ENCODE measurements around the gene RBM5. TPM values are rescaled to one million over a fixed set of nuclear protein-coding genes. Genes with fewer than 3 reads are reported as not detected.

The RBM5 gene
- 144 and 173 TPM in 2 replicates for total RNA-seq (2014; rRNA removed; shearing (Covaris generic))

DNA sequence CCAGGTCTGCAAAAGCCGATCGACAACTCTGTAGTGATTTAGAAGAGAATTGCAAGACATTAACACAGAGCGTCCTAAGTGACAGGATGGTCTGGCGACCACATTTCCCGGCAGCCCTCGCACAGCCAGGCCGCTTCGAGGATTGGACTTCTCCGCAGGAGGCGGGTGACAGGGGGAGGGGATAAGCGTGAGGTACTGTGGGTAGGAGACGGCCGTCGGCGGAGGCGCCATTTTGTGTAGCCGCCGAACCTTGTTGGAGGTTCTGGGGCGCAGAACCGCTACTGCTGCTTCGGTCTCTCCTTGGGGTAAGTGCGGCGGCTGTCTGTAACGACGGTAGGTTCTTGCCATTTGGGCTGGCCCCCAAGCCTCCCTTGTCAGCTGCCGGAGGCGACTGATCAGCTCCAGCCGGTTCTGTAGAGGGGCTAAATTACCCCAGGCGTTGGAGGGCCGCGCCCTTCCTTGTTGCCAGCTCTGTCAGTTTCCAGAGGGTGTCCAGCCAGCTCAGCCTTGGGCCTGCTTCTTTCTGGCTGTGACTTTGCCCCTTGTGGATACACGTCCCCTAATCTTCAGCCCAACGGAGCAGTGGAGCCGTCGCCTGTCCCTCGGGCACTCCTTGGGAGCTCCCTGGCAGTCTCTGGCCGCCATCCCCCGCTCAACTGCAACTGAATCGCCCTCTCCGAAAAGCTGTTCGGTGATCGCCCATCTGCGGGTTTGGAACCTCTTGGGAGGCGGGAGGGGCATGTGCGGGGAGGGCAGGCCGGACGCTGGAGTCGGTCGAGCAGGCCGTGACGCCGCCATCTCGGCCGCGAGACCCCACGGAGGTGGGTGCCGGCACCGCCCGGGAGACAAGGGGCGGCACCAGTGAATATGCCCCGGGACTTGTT lies at the start of gene RBM5:
Gene RBM5, plus strand, starts transcription at position 195 of the 884 bp plus-strand sequence. CDS start 1,516 bp downstream, outside the sequence.

DNA sequence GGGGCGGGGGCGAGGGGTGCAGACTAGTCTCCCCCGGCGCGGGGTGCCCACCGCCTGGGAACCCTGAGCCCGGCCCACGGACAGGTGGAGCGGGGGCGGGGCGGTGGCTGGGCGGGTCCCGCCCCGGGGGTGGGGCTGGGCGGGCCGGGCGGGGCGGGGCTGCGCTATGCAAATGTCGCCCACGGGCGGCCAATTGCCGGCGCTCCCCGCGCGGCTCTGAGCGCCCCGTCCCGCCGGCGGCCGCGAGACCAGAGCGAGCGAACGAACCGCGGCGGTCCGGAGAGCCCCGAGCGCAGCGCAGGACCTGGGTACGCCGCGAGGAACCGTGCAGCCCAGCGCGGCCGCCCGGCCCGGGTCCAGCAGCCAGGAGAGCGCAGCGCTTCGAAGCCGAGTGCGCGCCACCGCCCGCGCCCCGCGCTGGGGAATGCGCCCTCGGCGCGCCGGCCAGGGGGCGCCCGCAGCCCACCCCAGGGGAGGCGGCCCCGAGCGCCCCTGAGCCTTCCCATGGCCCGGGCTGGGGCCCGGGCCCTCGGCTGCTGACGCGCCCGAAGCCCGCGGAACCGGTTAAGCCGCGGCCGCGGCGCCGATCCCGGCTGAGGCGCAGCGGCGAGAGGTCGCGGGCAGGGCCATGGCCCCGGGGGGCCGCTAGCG lies 66.2 kb downstream of the RBM5 start, which contains the start of gene SEMA3F:
Gene SEMA3F, plus strand, starts transcription at position 485 of the 651 bp plus-strand sequence. CDS start 4,299 bp downstream, outside the sequence.

Other genes starting within 250 kb of the RBM5 start
- gene TRAIP, start 232.4 kb upstream of the RBM5 start, total RNA-seq (2014; rRNA removed; shearing (Covaris generic)): 11.6 and 16.4 TPM in 2 replicates
- gene CAMKV, start 219.0 kb upstream of the RBM5 start, total RNA-seq (2014; rRNA removed; shearing (Covaris generic)): not detected in 2 replicates
- 1.3 and 1.4 TPM in 2 replicates for gene MST1R, start 185.0 kb upstream of the RBM5 start, total RNA-seq (2014; rRNA removed; shearing (Covaris generic))
- 12.3 and 16.0 TPM in 2 replicates for gene MON1A, start 159.1 kb upstream of the RBM5 start, total RNA-seq (2014; rRNA removed; shearing (Covaris generic))
- 59.4 and 79.9 TPM in 2 replicates for gene RBM6, start 148.8 kb upstream of the RBM5 start, total RNA-seq (2014; rRNA removed; shearing (Covaris generic))
- 10.4 and 17.0 TPM in 2 replicates for gene SEMA3F, start 66.4 kb downstream of the RBM5 start, total RNA-seq (2014; rRNA removed; shearing (Covaris generic))
- gene GNAT1, start 102.7 kb downstream of the RBM5 start, total RNA-seq (2014; rRNA removed; shearing (Covaris generic)): not detected in 2 replicates
- 0.34 and 0.53 TPM in 2 replicates for gene SLC38A3, start 116.4 kb downstream of the RBM5 start, total RNA-seq (2014; rRNA removed; shearing (Covaris generic))
- gene GNAI2, start 147.3 kb downstream of the RBM5 start, total RNA-seq (2014; rRNA removed; shearing (Covaris generic)): 151 and 172 TPM in 2 replicates
- gene SEMA3B, start 180.2 kb downstream of the RBM5 start, total RNA-seq (2014; rRNA removed; shearing (Covaris generic)): 237 and 258 TPM in 2 replicates
- 0.15 and 1.2 TPM in 2 replicates for gene LSMEM2, start 190.2 kb downstream of the RBM5 start, total RNA-seq (2014; rRNA removed; shearing (Covaris generic))
- gene IFRD2, start 203.5 kb downstream of the RBM5 start, total RNA-seq (2014; rRNA removed; shearing (Covaris generic)): 133 and 170 TPM in 2 replicates
- gene HYAL3, start 210.5 kb downstream of the RBM5 start, total RNA-seq (2014; rRNA removed; shearing (Covaris generic)): 8.4 and 9.2 TPM in 2 replicates
- 14.7 and 16.3 TPM in 2 replicates for gene NAA80, start 210.5 kb downstream of the RBM5 start, total RNA-seq (2014; rRNA removed; shearing (Covaris generic))
- 0.32 and 0.34 TPM in 2 replicates for gene HYAL1, start 214.7 kb downstream of the RBM5 start, total RNA-seq (2014; rRNA removed; shearing (Covaris generic))
- 40.3 and 41.5 TPM in 2 replicates for gene HYAL2, start 233.8 kb downstream of the RBM5 start, total RNA-seq (2014; rRNA removed; shearing (Covaris generic))
- gene TUSC2, start 239.3 kb downstream of the RBM5 start, total RNA-seq (2014; rRNA removed; shearing (Covaris generic)): 82.0 and 86.7 TPM in 2 replicates

Measured in A375 (cell line).